ENCODE results near the gene MS4A15. TPM values are rescaled to one million over a fixed set of nuclear protein-coding genes. Genes with fewer than 3 reads are reported as not detected.
"Not testable (repeated sequence)": the region's sequence is repeated elsewhere in the genome, so short reads cannot be mapped to it uniquely, and the experiment has no call there.

MS4A15 gene
- total RNA-seq, 1 experiment from 2014 or later: not detected

- no peak for DNase-seq (ENCODE audit: low spot score)
These were observed 1.8 kb upstream of the MS4A15 start for GRCh38 chr11:60754887-60755286.

DNA sequence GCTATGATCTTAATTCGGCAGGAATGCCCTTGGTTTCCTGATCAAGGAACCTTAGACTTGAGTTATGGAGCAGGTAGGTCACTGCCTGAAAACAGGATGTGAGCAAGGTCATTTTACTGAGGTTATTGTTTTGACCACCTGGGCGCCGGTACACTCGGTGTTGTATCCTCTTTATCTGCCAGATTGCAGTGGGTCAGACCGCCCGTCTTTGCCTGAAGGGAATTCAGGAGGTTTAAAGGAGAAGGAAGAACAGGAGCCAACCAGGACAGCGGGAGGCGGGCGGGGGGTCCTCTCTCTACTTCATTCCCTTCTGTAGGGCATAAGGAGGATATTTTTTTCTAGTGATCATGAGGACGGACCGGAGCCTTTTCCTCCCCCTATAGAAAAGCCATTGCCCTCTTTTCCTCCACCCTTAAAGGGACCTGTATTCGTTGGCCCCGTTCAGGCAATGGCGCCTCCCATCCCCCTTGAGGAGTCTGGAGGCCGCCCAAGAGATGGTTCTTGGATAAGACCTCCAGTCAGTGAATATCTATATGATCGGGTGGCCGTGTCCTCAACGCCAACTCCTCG, 649 bp downstream of the MS4A15 start:
- DNase-seq (ENCODE audit: low spot score): no peak

DNA sequence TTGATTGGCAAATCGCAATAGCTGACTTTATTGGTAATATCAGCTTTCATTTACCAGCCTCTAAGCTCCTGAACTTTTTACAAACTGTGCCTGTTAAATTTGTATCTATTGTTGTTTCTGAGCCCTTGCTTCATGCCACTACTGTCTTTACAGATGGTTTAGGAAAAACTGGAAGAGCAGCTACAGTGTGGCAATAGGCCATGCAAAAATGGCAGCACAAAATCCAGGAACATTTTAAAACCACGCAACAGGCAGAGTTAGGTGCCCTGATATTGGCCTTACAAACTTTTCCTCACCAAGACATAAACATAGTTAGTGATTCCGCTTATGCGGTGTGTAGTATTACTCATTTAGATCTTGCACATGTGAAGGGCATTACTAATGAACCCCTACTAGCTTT, 2.0 kb downstream of the MS4A15 start:
- DNase-seq (ENCODE audit: low spot score): not testable (repeated sequence)

DNA sequence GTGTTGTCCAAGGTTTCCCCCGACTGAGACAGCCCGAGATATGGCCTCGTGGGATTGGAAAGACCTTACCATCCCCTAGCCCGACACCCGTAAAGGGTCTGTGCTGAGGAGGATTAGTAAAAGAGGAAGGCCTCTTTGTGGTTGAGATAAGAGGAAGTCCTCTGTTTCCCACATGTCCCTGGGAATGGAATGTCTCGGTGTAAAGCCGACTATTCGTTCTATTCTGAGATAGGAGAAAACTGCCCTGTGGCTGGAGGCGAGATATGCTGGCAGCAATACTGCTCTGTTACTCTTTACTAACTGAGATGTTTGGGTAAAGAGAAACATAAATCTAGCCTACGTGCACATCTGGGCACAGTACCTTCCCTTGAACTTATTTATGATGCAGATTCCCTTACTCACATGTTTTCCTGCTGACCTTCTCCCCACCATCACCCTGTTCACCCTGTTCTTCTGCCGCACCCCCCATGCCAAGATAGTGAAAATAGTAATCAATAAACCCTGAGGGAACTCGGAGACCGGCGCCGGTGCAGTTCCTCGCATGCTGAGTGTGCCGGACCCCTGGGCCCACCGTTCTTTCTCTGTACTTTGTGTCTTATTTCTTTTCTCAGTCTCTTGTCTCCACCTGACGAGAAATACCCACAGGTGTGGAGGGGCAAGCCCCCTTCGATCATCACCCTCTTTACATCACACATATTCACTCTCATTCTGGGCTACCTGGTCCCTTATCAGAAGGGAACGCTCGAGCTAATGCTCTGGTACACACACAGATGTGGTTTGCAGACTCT, 3.0 kb downstream of the MS4A15 start:
- not testable (repeated sequence) for DNase-seq (ENCODE audit: low spot score)

DNA sequence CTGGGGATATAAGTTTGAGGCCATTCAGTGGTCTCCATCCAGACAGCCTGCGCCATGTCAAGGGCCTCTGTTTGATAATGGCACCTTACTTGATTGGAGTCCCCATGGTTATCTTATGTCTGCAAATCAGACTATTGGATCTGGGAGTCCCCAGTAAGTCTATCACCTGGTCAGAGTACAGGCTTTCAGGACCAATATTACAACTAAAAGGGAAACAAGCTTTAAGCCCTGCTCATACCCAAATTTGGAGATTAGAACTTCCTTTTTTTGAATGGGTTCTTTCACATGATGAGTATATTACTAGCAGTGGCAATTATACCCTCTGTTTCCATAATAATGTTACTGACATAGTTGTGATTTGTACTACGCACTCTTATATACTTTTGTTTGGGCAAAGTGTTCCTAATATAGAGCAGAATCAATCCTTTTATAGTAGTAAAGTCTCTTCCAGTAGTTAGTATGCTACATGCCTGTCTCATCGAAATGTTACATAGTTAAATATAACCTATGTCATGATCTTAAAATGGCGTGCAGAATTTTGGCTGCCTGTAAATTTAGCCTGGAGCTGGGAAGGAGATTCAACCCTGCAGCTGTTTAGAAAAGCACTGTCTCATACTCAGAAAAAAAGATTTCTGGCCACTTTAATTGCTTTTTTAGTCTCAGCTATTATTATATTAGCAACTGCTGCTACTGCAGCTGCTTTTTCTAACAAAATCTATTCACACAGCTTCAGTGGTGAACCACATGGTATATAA, 4.9 kb downstream of the MS4A15 start:
- no peak for DNase-seq (ENCODE audit: low spot score)

- no peak for DNase-seq (ENCODE audit: low spot score)
These were observed 6.4 kb downstream of the MS4A15 start for GRCh38 chr11:60762851-60763691.

DNA sequence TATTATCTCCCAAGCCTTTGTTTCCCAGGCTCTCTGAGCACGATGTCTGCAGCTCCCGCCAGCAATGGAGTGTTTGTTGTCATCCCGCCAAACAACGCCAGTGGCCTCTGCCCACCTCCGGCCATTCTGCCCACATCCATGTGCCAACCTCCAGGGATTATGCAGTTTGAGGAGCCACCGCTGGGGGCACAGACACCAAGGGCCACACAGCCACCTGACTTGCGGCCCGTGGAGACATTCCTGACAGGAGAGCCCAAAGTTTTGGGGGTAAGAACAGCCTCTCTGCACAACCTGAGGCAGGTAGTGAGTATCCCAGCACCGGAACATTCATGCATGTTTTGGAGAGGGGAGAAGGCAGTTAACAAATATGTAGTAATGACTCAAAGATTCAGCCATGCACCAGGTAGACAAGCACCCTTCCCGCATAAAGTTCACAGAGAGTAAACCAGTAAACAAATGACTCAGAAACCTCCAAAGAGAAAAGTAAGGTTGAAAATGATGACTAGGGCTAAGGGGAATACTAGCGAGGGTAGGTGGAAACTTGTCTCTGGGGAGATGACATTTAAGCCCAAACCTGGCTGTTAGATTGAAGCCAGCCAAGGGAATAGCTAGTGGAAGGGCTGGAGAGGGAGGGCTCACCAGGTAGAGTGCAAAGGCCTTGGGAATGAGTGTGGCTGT, 7.2 kb downstream of the MS4A15 start:
- DNase-seq (ENCODE audit: low spot score): no peak

DNA sequence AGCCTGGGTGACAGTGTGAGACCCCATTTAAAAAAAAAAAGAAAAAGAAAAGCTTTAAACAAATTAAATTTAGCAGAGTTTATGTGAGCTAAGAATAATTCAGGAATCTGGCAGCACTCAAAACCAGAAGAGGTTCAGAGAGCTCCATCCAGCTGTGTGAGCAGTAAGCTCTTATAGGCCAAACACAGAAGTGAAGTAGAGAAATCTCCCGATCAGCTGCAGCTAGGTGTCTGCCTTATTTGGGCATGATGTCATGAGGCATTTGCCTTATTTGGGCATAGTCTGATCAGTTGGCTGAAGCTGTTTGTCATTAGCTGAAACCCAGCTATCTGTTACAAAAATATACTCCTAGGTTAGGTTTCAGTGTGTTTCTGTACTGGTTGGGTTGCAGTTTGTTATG, 8.2 kb downstream of the MS4A15 start:
- DNase-seq (ENCODE audit: low spot score): no peak

- DNase-seq (ENCODE audit: low spot score): no peak
These were observed 8.7 kb downstream of the MS4A15 start for GRCh38 chr11:60765355-60765754.

GRCh38 chr11:60766547-60766946, 9.9 kb downstream of the MS4A15 start:
- DNase-seq (ENCODE audit: low spot score): no peak

DNA sequence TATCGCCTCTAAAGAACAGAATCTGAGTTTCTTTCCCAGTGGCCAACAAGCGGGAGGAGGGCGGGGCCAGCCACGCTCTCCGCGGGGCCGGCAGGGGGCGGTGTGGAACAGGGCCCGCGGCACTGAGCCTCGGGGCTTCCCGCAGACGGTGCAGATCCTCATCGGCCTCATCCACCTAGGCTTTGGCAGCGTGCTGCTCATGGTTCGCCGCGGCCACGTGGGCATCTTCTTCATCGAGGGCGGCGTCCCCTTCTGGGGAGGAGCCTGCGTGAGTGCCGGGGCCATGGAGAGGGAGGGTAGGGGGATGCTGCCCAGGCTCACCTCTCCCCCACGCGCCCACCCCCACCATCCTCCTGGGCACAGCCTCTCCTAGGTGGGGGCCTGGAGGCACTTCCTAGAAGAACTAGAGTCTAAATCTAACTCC, 10.7 kb downstream of the MS4A15 start:
- DNase-seq (ENCODE audit: low spot score): no peak

- DNase-seq (ENCODE audit: low spot score): no peak
These were observed 11.5 kb downstream of the MS4A15 start for GRCh38 chr11:60768202-60768601.

DNA sequence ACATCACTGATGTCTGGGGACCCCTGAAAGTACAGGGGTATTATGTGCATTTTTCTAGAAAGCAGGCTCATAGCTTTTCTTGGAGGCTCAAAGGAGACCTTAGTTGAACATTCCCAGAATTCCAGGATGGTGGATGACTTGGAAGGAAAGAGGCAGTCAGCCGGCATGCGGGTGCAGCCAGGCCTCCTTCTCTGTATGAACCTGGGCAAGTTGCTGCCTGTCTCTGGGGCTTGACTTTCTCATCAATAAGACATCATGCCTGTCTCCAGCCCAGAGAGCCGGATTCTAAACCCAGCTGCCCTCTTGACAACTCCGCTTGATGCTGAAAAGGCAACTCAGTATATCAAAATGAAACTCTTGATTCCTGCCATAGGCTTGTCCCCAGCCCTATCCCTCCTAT, 12.6 kb downstream of the MS4A15 start:
- no peak for DNase-seq (ENCODE audit: low spot score)

DNA sequence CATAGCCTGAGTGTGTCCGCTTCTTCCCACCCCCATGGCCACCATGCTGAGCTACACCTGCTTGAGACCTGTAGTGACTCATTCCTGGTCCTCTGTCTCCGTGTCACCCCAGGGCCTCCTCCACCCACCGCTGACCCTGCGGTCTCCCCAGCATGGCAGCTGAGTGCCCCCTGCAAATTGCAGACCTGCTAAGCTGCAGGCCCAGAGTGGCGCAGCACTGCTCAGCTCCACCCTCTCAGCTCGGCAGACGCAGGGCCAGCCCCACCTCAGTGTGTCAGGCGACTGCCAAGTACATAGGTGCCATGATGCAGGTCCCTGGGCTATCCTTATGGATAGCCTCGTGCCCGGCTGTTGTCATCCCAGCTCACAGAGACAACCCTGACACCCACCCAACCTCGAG, 13.1 kb downstream of the MS4A15 start:
- no peak for DNase-seq (ENCODE audit: low spot score)

DNA sequence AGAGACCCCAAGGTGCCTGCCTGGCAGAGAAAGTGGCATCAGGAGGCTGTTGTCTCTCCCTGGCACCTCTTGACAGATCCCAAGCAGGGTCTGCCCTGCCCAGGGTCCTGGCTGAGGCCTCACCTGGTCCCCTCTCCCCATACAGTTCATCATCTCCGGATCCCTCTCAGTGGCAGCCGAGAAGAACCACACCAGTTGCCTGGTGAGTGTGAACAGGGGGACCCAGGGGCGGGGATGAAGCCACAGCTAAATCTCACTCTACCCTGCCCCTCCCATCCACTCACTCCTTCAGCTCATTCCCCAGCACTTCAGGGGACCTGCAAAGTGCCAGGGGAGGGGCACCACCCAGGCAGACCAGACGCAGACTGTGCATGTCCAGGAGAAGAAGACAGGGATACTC, 14.5 kb downstream of the MS4A15 start:
- DNase-seq (ENCODE audit: low spot score): no peak

GRCh38 chr11:60771879-60772525, 15.3 kb downstream of the MS4A15 start:
- no peak for DNase-seq (ENCODE audit: low spot score)

DNA sequence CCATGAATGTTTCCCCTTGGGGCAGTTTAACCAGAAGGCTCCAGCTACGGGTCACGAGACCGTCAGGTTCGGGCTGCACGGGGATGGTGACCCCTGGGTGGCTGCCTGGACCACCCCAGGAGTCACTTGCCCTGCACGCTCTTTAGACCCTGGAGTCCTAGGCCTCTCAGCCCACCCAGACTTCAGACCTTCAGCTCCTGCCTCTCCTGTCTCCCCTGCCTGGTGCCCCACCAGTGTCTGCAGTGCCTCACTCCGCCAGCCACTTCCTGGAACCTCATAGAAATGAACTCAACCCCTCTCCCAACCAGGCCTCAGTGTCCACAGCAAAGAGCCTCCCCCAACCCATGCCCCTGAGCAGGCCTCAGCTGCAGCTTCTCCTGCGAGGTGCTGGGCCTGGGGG, 16.0 kb downstream of the MS4A15 start:
- no peak for DNase-seq (ENCODE audit: low spot score)

DNA sequence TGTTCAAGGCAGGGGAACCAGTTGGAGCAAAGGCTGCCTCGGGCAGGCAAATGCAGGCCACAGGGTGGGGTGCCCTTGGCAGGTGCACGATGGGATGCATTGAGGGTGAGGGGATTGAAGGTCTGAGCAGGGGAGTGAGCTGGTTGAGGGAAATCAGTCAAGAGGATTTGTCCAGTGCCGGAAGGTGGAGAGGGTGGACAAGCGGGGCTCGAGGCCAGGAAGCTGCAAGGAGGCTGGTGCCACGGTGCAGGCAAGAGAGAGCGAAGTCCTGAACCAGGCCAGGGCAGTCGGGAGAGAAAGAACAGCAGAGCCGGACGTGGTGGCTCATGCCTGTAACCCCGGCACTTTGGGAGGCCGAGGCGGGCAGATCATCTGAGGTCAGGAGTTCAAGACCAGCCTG, 18.1 kb downstream of the MS4A15 start:
- no peak for DNase-seq (ENCODE audit: low spot score)

GRCh38 chr11:60775420-60775961, 18.8 kb downstream of the MS4A15 start:
- peak; percentile 93 for DNase-seq (ENCODE audit: low spot score)

GRCh38 chr11:60776167-60776566, 19.5 kb downstream of the MS4A15 start:
- no peak for DNase-seq (ENCODE audit: low spot score)

GRCh38 chr11:60777106-60777505, 20.4 kb downstream of the MS4A15 start:
- DNase-seq (ENCODE audit: low spot score): no peak

Measured in H4 (cell line).